Liver (tissue), 9 donors: ENCODE results near the gene GAMT. TPM values are rescaled to one million over a fixed set of nuclear protein-coding genes. Genes with fewer than 3 reads are reported as not detected.

Source experiments
- DNase-seq: peaks from one replicate; pipeline ENCODE4 v3.0.0-alpha.2; 2017; ENCODE audit warnings: low spot score
- H3K27ac ChIP-seq, 2 donors: one replicate each; pipeline ENCODE4 v1.7.0; 2013; ENCODE audit warnings: inconsistent platforms in 2 of 2, low read length in 2 of 2, control low read depth in 1 of 2, low read depth in 1 of 2, mild to moderate bottlenecking in 1 of 2
- H3K27me3 ChIP-seq, 4 donors: one replicate each; pipeline versions ENCODE4 v1.6.1 to v1.7.0; 2013; ENCODE audit warnings: low read length in 3 of 4, inconsistent platforms in 1 of 4, mild to moderate bottlenecking in 1 of 4, moderate library complexity in 1 of 4; ENCODE audit not compliant: control insufficient read depth in 4 of 4, insufficient read depth in 4 of 4
- H3K36me3 ChIP-seq, 4 donors: one replicate each; pipeline versions ENCODE4 v1.6.1 to v1.7.0; 2013; ENCODE audit warnings: low read length in 3 of 4, mild to moderate bottlenecking in 3 of 4, low read depth in 1 of 4, moderate library complexity in 1 of 4; ENCODE audit not compliant: control insufficient read depth in 4 of 4, insufficient read depth in 3 of 4
- H3K4me1 ChIP-seq, 4 donors: one replicate each; pipeline versions ENCODE4 v1.6.1 to v1.7.0; 2013; ENCODE audit warnings: low read length in 3 of 4, mild to moderate bottlenecking in 3 of 4, moderate library complexity in 1 of 4; ENCODE audit not compliant: control insufficient read depth in 4 of 4, insufficient read depth in 4 of 4
- H3K4me3 ChIP-seq, 3 donors: one replicate each; pipeline versions ENCODE4 v1.6.1 to v1.7.0; 2013; ENCODE audit warnings: low read length in 3 of 3, control low read depth in 1 of 3, low read depth in 1 of 3, mild to moderate bottlenecking in 1 of 3
- H3K9ac ChIP-seq, 2 donors: one replicate each; pipeline ENCODE4 v1.7.0; 2013; ENCODE audit warnings: low read length in 2 of 2, mild to moderate bottlenecking in 2 of 2, moderate library complexity in 2 of 2, control low read depth in 1 of 2, low read depth in 1 of 2
- H3K9me3 ChIP-seq, 4 donors: one replicate each; pipeline versions ENCODE4 v1.6.1 to v1.7.0; 2013; ENCODE audit warnings: low read length in 3 of 4; ENCODE audit not compliant: control insufficient read depth in 4 of 4
- EGR1 ChIP-seq, 2 donors: IDR thresholded peaks; 2 replicates each; pipeline ENCODE4 v1.6.1; 2016 to 2018; ENCODE audit warnings: antibody characterized with exemption in 2 of 2, low read depth in 2 of 2
- FOXA1 ChIP-seq: IDR thresholded peaks from 2 replicates; pipeline ENCODE4 v1.6.1; 2016; ENCODE audit warnings: antibody characterized with exemption
- FOXA2 ChIP-seq: IDR thresholded peaks from 2 replicates; pipeline ENCODE4 v1.6.1; 2016; ENCODE audit warnings: antibody characterized with exemption
- GABPA ChIP-seq, 2 donors: IDR thresholded peaks in 1 of 2; conservative IDR thresholded peaks in 1 of 2; 2 replicates each; pipeline ENCODE4 v1.6.1; 2016; ENCODE audit warnings: antibody characterized with exemption in 2 of 2, mild to moderate bottlenecking in 1 of 2, moderate library complexity in 1 of 2
- HNF4A ChIP-seq, 2 donors: conservative IDR thresholded peaks; 2 replicates each; pipeline ENCODE4 v1.6.1; 2016; ENCODE audit warnings: antibody characterized with exemption in 2 of 2, mild to moderate bottlenecking in 2 of 2
- HNF4G ChIP-seq: IDR thresholded peaks from 2 replicates; pipeline ENCODE4 v1.6.1; 2016; ENCODE audit warnings: antibody characterized with exemption
- JUND ChIP-seq, 2 donors: IDR thresholded peaks; 2 replicates each; pipeline ENCODE4 v1.6.1; 2016; ENCODE audit warnings: antibody characterized with exemption in 2 of 2
- NR2F2 ChIP-seq: IDR thresholded peaks from 2 replicates; pipeline ENCODE4 v1.6.1; 2016; ENCODE audit warnings: antibody characterized with exemption
- RAD21 ChIP-seq, 2 donors: IDR thresholded peaks; 2 replicates each; pipeline ENCODE4 v1.6.1; 2016; ENCODE audit warnings: antibody characterized with exemption in 2 of 2, mild to moderate bottlenecking in 2 of 2
- RXRA ChIP-seq, 2 donors: IDR thresholded peaks; 2 replicates each; pipeline ENCODE4 v1.6.1; 2017 to 2018; ENCODE audit warnings: antibody characterized with exemption in 2 of 2, mild to moderate bottlenecking in 1 of 2
- SP1 ChIP-seq: IDR thresholded peaks from 2 replicates; pipeline ENCODE4 v1.6.1; 2018; ENCODE audit warnings: antibody characterized with exemption, mild to moderate bottlenecking
- TAF1 ChIP-seq: conservative IDR thresholded peaks from 2 replicates; pipeline ENCODE4 v1.6.1; 2016; ENCODE audit warnings: antibody characterized with exemption, mild to moderate bottlenecking
- YY1 ChIP-seq: IDR thresholded peaks from 2 replicates; pipeline ENCODE4 v1.6.1; 2016; ENCODE audit warnings: antibody characterized with exemption, mild to moderate bottlenecking
- WGBS: extraction: QIAGEN DNeasy Blood & Tissue Kit; methylation state at CpG from one replicate; pipeline ENCODE4 v1.1.7; 2013; 5-methylcytosine and 5-hydroxymethylcytosine counted together
- polyA plus RNA-seq, 2 donors: library from polyadenylated mRNA; stranded (reverse) in 1 of 2; unstranded in 1 of 2; fragments of 200-250 nt in 1 of 2; fragments of >200 nt in 1 of 2; fragmentation: Nextera tagmentation in 1 of 2; extraction: Ambion mirVana in 1 of 2; gene quantifications; one replicate each; pipeline versions ENCODE4 v1.2.1 to v1.2.3, GENCODE V29; 2013 to 2015
- total RNA-seq, 2 donors: library from RNA; depleted of rRNA; stranded (reverse); fragments of >200 nt; gene quantifications; one replicate each; pipeline ENCODE4 v1.2.3, GENCODE V29; 2014
- TF ChIP-seq, protein P1 (sequence below): IDR thresholded peaks from 2 replicates; pipeline ENCODE4 v1.6.1; 2016; ENCODE audit warnings: antibody characterized with exemption
- TF ChIP-seq, protein P2 (sequence below): IDR thresholded peaks from 2 replicates; pipeline ENCODE4 v1.6.1; 2016; ENCODE audit warnings: antibody characterized with exemption, mild to moderate bottlenecking
- TF ChIP-seq, protein P3 (sequence below): IDR thresholded peaks from 2 replicates; pipeline ENCODE4 v1.6.1; 2016; ENCODE audit warnings: antibody characterized with exemption
- TF ChIP-seq, protein P4 (sequence below): fragments of 150-350 bp; IDR thresholded peaks from 2 replicates; pipeline ENCODE4 v1.5.1; 2017; ENCODE audit warnings: improper control_type of control experiment, low read depth, low read length; ENCODE audit not compliant: missing input control
- TF ChIP-seq, protein P5 (sequence below): IDR thresholded peaks from 2 replicates; pipeline ENCODE4 v1.6.1; 2016; ENCODE audit warnings: antibody characterized with exemption
- donor health status: healthy.
- donor health status: healthy.
- donor health status: healthy.
- donor health status: healthy.
- donor health status: healthy.

The GAMT gene
- total and polyA plus RNA-seq, 4 donors, result 76.2 to 394 (median 274) TPM

DNA sequence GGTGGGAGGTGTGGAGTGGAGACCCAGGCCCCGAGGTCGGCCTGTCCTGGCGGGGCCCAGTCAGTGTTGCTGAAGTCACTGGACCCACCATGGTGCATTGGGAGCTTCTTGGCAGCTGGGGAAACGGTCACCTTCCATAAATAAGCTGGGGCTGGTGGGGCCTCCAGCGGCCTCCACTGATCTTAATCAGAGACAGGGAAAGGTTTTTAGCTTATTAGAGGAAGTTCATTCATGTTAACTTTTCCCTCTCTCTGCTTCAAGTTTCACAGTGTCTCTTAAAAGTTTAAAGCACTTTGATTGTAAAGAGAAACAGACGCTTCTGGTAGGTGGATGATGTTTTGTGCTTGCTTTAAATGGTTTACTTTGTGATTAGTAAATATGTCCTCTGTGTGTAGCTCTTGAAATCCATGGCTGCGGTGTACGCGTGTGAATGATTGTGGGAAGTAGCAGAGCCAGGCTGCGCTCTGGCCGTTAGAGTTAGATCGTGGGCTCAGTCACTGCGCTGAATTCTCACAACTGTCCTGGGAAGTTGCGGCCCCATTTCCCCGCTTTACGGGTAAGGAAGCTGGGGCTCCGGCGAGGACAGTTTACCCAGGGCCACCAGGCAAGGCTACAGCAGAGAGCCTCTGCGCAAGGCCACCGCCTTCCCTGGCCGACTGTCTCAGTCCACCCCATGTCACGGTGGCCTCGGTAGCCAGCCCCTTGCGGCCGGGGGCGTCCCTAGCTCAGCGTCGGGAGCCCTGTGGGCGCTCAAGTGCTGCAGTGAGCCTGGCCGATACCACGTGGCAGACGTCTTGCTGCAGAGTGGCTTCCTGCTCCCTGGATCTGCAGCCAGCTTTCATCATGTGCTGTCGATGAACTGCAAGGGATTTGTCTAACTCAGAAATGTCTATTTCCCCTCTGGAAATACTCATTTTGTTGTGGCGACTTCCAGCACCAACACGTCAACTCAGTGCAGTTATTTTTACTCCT, 34.2 kb downstream of the GAMT start:
- WGBS, result 86% methylated on average over 35 of the region's 35 CpGs
- TF ChIP-seq YY1 (no peak), RAD21 (IDR thresholded peaks at IDR 0.05) (no peak), HNF4A (conservative IDR thresholded peaks at IDR 0.05) (no peak), HNF4G (no peak), NR2F2 (no peak), TAF1 (no peak), JUND (IDR thresholded peaks at IDR 0.05) (no peak), GABPA (IDR thresholded peaks at IDR 0.05 in 1 of 2, conservative IDR thresholded peaks at IDR 0.05 in 1 of 2) (no peak), RXRA (IDR thresholded peaks at IDR 0.05) (no peak), FOXA1 (no peak), FOXA2 (no peak), SP1 (no peak), EGR1 (IDR thresholded peaks at IDR 0.05; ENCODE audit: low read depth in 2 of 2) (no peak)
- TF ChIP-seq, protein P1, sequence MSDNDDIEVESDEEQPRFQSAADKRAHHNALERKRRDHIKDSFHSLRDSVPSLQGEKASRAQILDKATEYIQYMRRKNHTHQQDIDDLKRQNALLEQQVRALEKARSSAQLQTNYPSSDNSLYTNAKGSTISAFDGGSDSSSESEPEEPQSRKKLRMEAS, result no peak
- TF ChIP-seq, protein P2, sequence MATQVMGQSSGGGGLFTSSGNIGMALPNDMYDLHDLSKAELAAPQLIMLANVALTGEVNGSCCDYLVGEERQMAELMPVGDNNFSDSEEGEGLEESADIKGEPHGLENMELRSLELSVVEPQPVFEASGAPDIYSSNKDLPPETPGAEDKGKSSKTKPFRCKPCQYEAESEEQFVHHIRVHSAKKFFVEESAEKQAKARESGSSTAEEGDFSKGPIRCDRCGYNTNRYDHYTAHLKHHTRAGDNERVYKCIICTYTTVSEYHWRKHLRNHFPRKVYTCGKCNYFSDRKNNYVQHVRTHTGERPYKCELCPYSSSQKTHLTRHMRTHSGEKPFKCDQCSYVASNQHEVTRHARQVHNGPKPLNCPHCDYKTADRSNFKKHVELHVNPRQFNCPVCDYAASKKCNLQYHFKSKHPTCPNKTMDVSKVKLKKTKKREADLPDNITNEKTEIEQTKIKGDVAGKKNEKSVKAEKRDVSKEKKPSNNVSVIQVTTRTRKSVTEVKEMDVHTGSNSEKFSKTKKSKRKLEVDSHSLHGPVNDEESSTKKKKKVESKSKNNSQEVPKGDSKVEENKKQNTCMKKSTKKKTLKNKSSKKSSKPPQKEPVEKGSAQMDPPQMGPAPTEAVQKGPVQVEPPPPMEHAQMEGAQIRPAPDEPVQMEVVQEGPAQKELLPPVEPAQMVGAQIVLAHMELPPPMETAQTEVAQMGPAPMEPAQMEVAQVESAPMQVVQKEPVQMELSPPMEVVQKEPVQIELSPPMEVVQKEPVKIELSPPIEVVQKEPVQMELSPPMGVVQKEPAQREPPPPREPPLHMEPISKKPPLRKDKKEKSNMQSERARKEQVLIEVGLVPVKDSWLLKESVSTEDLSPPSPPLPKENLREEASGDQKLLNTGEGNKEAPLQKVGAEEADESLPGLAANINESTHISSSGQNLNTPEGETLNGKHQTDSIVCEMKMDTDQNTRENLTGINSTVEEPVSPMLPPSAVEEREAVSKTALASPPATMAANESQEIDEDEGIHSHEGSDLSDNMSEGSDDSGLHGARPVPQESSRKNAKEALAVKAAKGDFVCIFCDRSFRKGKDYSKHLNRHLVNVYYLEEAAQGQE, result no peak
- TF ChIP-seq, protein P3, sequence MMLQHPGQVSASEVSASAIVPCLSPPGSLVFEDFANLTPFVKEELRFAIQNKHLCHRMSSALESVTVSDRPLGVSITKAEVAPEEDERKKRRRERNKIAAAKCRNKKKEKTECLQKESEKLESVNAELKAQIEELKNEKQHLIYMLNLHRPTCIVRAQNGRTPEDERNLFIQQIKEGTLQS, result no peak
- TF ChIP-seq, protein P4, sequence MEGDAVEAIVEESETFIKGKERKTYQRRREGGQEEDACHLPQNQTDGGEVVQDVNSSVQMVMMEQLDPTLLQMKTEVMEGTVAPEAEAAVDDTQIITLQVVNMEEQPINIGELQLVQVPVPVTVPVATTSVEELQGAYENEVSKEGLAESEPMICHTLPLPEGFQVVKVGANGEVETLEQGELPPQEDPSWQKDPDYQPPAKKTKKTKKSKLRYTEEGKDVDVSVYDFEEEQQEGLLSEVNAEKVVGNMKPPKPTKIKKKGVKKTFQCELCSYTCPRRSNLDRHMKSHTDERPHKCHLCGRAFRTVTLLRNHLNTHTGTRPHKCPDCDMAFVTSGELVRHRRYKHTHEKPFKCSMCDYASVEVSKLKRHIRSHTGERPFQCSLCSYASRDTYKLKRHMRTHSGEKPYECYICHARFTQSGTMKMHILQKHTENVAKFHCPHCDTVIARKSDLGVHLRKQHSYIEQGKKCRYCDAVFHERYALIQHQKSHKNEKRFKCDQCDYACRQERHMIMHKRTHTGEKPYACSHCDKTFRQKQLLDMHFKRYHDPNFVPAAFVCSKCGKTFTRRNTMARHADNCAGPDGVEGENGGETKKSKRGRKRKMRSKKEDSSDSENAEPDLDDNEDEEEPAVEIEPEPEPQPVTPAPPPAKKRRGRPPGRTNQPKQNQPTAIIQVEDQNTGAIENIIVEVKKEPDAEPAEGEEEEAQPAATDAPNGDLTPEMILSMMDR, result no peak
- TF ChIP-seq, protein P5, sequence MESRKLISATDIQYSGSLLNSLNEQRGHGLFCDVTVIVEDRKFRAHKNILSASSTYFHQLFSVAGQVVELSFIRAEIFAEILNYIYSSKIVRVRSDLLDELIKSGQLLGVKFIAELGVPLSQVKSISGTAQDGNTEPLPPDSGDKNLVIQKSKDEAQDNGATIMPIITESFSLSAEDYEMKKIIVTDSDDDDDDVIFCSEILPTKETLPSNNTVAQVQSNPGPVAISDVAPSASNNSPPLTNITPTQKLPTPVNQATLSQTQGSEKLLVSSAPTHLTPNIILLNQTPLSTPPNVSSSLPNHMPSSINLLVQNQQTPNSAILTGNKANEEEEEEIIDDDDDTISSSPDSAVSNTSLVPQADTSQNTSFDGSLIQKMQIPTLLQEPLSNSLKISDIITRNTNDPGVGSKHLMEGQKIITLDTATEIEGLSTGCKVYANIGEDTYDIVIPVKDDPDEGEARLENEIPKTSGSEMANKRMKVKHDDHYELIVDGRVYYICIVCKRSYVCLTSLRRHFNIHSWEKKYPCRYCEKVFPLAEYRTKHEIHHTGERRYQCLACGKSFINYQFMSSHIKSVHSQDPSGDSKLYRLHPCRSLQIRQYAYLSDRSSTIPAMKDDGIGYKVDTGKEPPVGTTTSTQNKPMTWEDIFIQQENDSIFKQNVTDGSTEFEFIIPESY, result no peak
- Histone ChIP-seq H3K36me3 (peaks cover 21 to 60% (median 27%) of the 10 kb centered on the region in 4 donors), H3K27ac (no peak overlapping the region), H3K9ac (no peak overlapping the region), H3K4me3 (no peak overlapping the region), H3K4me1 (no peaks in the 10 kb centered on the region), H3K9me3 (no peaks in the 10 kb centered on the region), H3K27me3 (no peaks in the 10 kb centered on the region)
- DNase-seq, result no peak
